ENCODE results near the gene APPL2. TPM values are rescaled to one million over a fixed set of nuclear protein-coding genes. Genes with fewer than 3 reads are reported as not detected.

The APPL2 gene
- total and polyA plus RNA-seq, 2 of the 13 experiments (the other 11 are each of a cell fraction or from before 2014, with no cell fraction given) = 9.9 to 11.1 TPM

GRCh38 chr12:105235732-105236476, at the start of gene APPL2 (continued):
- TF ChIP-seq ZBTB2 (CRISPR knock-in tag; IDR thresholded peaks at IDR 0.05; ENCODE audit: low read depth) (peak; percentile 73), ZNF331 (CRISPR knock-in tag; IDR thresholded peaks at IDR 0.05) (peak; percentile 38; the same call in 1 of the 2 replicates), KLF13 (CRISPR knock-in tag; IDR thresholded peaks at IDR 0.05) (no peak), ARHGAP35 (CRISPR knock-in tag; IDR thresholded peaks at IDR 0.05; ENCODE audit: borderline replicate concordance) (no peak), TMF1 (CRISPR knock-in tag; IDR thresholded peaks at IDR 0.05; ENCODE audit: low read depth) (0 out of 2 replicates have a peak, but pooled peaks have one; percentile 52), TAF1 (CRISPR knock-in tag; IDR thresholded peaks at IDR 0.05) (peak; percentile 81), RELA (CRISPR knock-in tag; IDR thresholded peaks at IDR 0.05) (0 out of 2 replicates have a peak, but pooled peaks have one; percentile 28), MTF2 (CRISPR knock-in tag; IDR thresholded peaks at IDR 0.05; ENCODE audit: borderline replicate concordance) (no peak), EEA1 (CRISPR knock-in tag; IDR thresholded peaks at IDR 0.05; ENCODE audit: borderline replicate concordance) (no peak), TFDP2 (CRISPR knock-in tag; IDR thresholded peaks at IDR 0.05) (peak; percentile 59), ZNF557 (CRISPR knock-in tag; IDR thresholded peaks at IDR 0.05) (no peak), FOSL2 (CRISPR knock-in tag; IDR thresholded peaks at IDR 0.05) (0 out of 2 replicates have a peak, but pooled peaks have one; percentile 5), IKZF4 (CRISPR knock-in tag; IDR thresholded peaks at IDR 0.05; ENCODE audit: borderline replicate concordance, low read depth, not compliant biosample characterization) (peak; percentile 80), ZMAT5 (CRISPR knock-in tag; IDR thresholded peaks at IDR 0.05; ENCODE audit: borderline replicate concordance, low read depth) (no peak), MATR3 (CRISPR knock-in tag; IDR thresholded peaks at IDR 0.05) (no peak), ZNF18 (CRISPR knock-in tag; IDR thresholded peaks at IDR 0.05; ENCODE audit: insufficient replicate concordance) (peak; percentile 43), POGK (CRISPR knock-in tag; conservative IDR thresholded peaks at IDR 0.05) (no peak; the same call in 1 of the 2 replicates), ZNF83 (CRISPR knock-in tag; IDR thresholded peaks at IDR 0.05; ENCODE audit: borderline replicate concordance) (no peak), YEATS2 (CRISPR knock-in tag; IDR thresholded peaks at IDR 0.05; ENCODE audit: borderline replicate concordance) (no peak), ZBTB39 (CRISPR knock-in tag; IDR thresholded peaks at IDR 0.05) (no peak)
